Smooth muscle cell of trachea (primary cell): ENCODE results near the gene HTR2B. TPM values are rescaled to one million over a fixed set of nuclear protein-coding genes. Genes with fewer than 3 reads are reported as not detected.

Experiments
- total RNA-seq: library from RNA; depleted of rRNA; stranded (reverse); fragments of >200 nt; gene quantifications from 2 replicates; pipeline ENCODE4 v1.2.1, GENCODE V29; 2014

The HTR2B gene
- 9.8 and 15.3 TPM in 2 replicates for total RNA-seq

GRCh38 chr2:231124838-231125568 is at the start of gene HTR2B:
Gene HTR2B, minus strand, starts transcription at chr2:231125042. Its CDS starts 1,278 bp downstream, at chr2:231123764.

Other genes with a start within 250 kb of the HTR2B start
- gene GPR55, start 199.8 kb downstream of the HTR2B start, total RNA-seq = not detected in 2 replicates
- not detected in 2 replicates for gene SPATA3, start 128.9 kb downstream of the HTR2B start, total RNA-seq
- gene C2orf72, start 87.5 kb downstream of the HTR2B start, total RNA-seq = 0.17 TPM in 1 of 2 replicates, not detected in the other
- gene PSMD1, start 68.2 kb downstream of the HTR2B start, total RNA-seq = 114 and 159 TPM in 2 replicates
- 81.9 and 105 TPM in 2 replicates for gene ARMC9, start 73.6 kb upstream of the HTR2B start, total RNA-seq